OCI-LY1 (cell line): ENCODE measurements around the gene HCRTR1.

Experiments
- H2AFZ ChIP-seq: fragments of 200-600 bp; sonication (generic), shearing (Covaris generic); 2 replicates; pipeline ENCODE4 v1.6.0; 2014; ENCODE audit warnings: antibody characterized with exemption, mild to moderate bottlenecking, low read length
- H3F3A ChIP-seq: fragments of 200-600 bp; sonication (generic), shearing (Covaris generic); 2 replicates; pipeline ENCODE4 v1.6.0; 2014; ENCODE audit warnings: mild to moderate bottlenecking, antibody characterized with exemption, low read length, moderate library complexity; ENCODE audit not compliant: insufficient read depth
- H3K27ac ChIP-seq: fragments of 200-600 bp; sonication (generic); 2 replicates; pipeline ENCODE4 v1.5.1; 2014; ENCODE audit warnings: low read length, mixed run types, mild to moderate bottlenecking, low read depth; ENCODE audit not compliant: poor library complexity, severe bottlenecking
- H3K27me3 ChIP-seq: fragments of 200-600 bp; sonication (generic); 2 replicates; pipeline ENCODE4 v1.6.0; 2014; ENCODE audit warnings: antibody characterized with exemption, mild to moderate bottlenecking, low read length, moderate library complexity; ENCODE audit not compliant: insufficient read depth
- H3K36me3 ChIP-seq: fragments of 200-600 bp; sonication (generic); 2 replicates; pipeline ENCODE4 v1.6.1; 2014; ENCODE audit warnings: mild to moderate bottlenecking, antibody characterized with exemption, low read length, moderate library complexity, mixed read lengths; ENCODE audit not compliant: insufficient read depth
- H3K4me1 ChIP-seq: fragments of 200-600 bp; sonication (generic); 2 replicates; pipeline ENCODE4 v1.5.1; 2014; ENCODE audit warnings: mild to moderate bottlenecking, low read length, moderate library complexity; ENCODE audit not compliant: insufficient read depth, severe bottlenecking
- H3K4me2 ChIP-seq: fragments of 200-600 bp; sonication (generic), shearing (Covaris generic); 2 replicates; pipeline ENCODE4 v1.6.1; 2014; ENCODE audit warnings: low read length
- H3K4me3 ChIP-seq: fragments of 200-600 bp; sonication (generic); 2 replicates; pipeline ENCODE4 v1.5.1; 2014; ENCODE audit warnings: low read length, low read depth, mild to moderate bottlenecking, mixed read lengths; ENCODE audit not compliant: poor library complexity, severe bottlenecking
- H3K79me2 ChIP-seq: fragments of 200-600 bp; shearing (Covaris generic); 2 replicates; pipeline ENCODE4 v1.6.1; 2016; ENCODE audit warnings: mixed run types, low read length, mixed read lengths; ENCODE audit not compliant: insufficient read depth
- H3K9ac ChIP-seq: fragments of 200-600 bp; sonication (generic), shearing (Covaris generic); 2 replicates; pipeline ENCODE4 v1.6.1; 2014; ENCODE audit warnings: mild to moderate bottlenecking, low read length, mixed read lengths
- H3K9me2 ChIP-seq: fragments of 200-600 bp; sonication (generic), shearing (Covaris generic); 2 replicates; pipeline ENCODE4 v1.6.1; 2014; ENCODE audit warnings: low read depth, mild to moderate bottlenecking, low read length, mixed read lengths
- H3K9me3 ChIP-seq: fragments of 200-600 bp; shearing (Covaris generic); 2 replicates; pipeline ENCODE4 v1.6.1; 2014; ENCODE audit warnings: low read length, mixed read lengths
- H4K20me1 ChIP-seq: fragments of 200-600 bp; sonication (generic), shearing (Covaris generic); 2 replicates; pipeline ENCODE4 v1.6.0; 2016; ENCODE audit warnings: mild to moderate bottlenecking, low read length; ENCODE audit not compliant: insufficient read depth
- CTCF ChIP-seq: fragments of 200-600 bp; sonication (generic), shearing (Covaris generic); IDR thresholded peaks from 2 replicates; pipeline ENCODE4 v1.5.1; 2017; ENCODE audit warnings: mild to moderate bottlenecking, antibody characterized with exemption, low read length, moderate library complexity, mixed read lengths
- EZH2 ChIP-seq: fragments of 200-600 bp; sonication (generic), shearing (Covaris generic); IDR thresholded peaks from 2 replicates; pipeline ENCODE4 v1.8.0; 2017; ENCODE audit warnings: borderline replicate concordance, mixed run types, mild to moderate bottlenecking, antibody characterized with exemption, low read length, moderate library complexity, mixed read lengths

The HCRTR1 gene

GRCh38 chr1:31624731-31625514 lies 7.4 kb downstream of the HCRTR1 start:
- Histone ChIP-seq H3K4me2 (no peak overlapping the region), H3K4me3 (no peak overlapping the region), H2AFZ (no peak overlapping the region), H4K20me1 (no peaks in the 10 kb centered on the region), H3F3A (no peaks in the 10 kb centered on the region), H3K36me3 (peaks cover 25% of the 10 kb centered on the region), H3K27me3 (no peaks in the 10 kb centered on the region; the same call in 1 of the 2 replicates), H3K27ac (no peak overlapping the region), H3K9me2 (no peaks in the 10 kb centered on the region), H3K79me2 (no peaks in the 10 kb centered on the region), H3K9me3 (no peaks in the 10 kb centered on the region), H3K4me1 (no peaks in the 10 kb centered on the region), H3K9ac (no peak overlapping the region)
- no peak for TF ChIP-seq CTCF
- no peak for TF ChIP-seq EZH2

- TF ChIP-seq EZH2 (no peak), CTCF (no peak)
- Histone ChIP-seq H3K9me2 (no peaks in the 10 kb centered on the region), H3K9ac (no peak overlapping the region), H3K4me2 (no peak overlapping the region), H3K27me3 (no peaks in the 10 kb centered on the region), H3K9me3 (no peaks in the 10 kb centered on the region), H3K4me1 (no peaks in the 10 kb centered on the region), H3K27ac (no peak overlapping the region), H2AFZ (no peak overlapping the region), H3K79me2 (no peaks in the 10 kb centered on the region), H4K20me1 (no peaks in the 10 kb centered on the region), H3F3A (no peaks in the 10 kb centered on the region), H3K36me3 (peaks cover 31% of the 10 kb centered on the region), H3K4me3 (no peak overlapping the region)
These were observed 8.2 kb downstream of the HCRTR1 start for GRCh38 chr1:31625561-31626222.

- no peak overlapping the region for H3K4me3 ChIP-seq
- H2AFZ ChIP-seq = no peak overlapping the region
- no peak overlapping the region for H3K9ac ChIP-seq
- H3K27me3 ChIP-seq = no peaks in the 10 kb centered on the region
- H3K9me2 ChIP-seq = no peaks in the 10 kb centered on the region
- no peaks in the 10 kb centered on the region for H3K79me2 ChIP-seq
- H3K36me3 ChIP-seq = peaks cover 40% of the 10 kb centered on the region
- no peak overlapping the region for H3K4me2 ChIP-seq
- H4K20me1 ChIP-seq = no peaks in the 10 kb centered on the region
- H3K27ac ChIP-seq = no peak overlapping the region
- no peak for TF ChIP-seq CTCF
- TF ChIP-seq EZH2 = no peak
- H3F3A ChIP-seq = no peaks in the 10 kb centered on the region
- H3K9me3 ChIP-seq = no peaks in the 10 kb centered on the region
- no peaks in the 10 kb centered on the region for H3K4me1 ChIP-seq
These were observed 9.0 kb downstream of the HCRTR1 start for GRCh38 chr1:31626223-31627207.
